Measurements from ENCODE around the gene DEFB132. TPM values are rescaled to one million over a fixed set of nuclear protein-coding genes. Genes with fewer than 3 reads are reported as not detected.

DEFB132 gene
- total and polyA plus RNA-seq, 2 of the 13 experiments (the other 11 are each of a cell fraction or from before 2014, with no cell fraction given): not detected

- TF ChIP-seq, protein P1, sequence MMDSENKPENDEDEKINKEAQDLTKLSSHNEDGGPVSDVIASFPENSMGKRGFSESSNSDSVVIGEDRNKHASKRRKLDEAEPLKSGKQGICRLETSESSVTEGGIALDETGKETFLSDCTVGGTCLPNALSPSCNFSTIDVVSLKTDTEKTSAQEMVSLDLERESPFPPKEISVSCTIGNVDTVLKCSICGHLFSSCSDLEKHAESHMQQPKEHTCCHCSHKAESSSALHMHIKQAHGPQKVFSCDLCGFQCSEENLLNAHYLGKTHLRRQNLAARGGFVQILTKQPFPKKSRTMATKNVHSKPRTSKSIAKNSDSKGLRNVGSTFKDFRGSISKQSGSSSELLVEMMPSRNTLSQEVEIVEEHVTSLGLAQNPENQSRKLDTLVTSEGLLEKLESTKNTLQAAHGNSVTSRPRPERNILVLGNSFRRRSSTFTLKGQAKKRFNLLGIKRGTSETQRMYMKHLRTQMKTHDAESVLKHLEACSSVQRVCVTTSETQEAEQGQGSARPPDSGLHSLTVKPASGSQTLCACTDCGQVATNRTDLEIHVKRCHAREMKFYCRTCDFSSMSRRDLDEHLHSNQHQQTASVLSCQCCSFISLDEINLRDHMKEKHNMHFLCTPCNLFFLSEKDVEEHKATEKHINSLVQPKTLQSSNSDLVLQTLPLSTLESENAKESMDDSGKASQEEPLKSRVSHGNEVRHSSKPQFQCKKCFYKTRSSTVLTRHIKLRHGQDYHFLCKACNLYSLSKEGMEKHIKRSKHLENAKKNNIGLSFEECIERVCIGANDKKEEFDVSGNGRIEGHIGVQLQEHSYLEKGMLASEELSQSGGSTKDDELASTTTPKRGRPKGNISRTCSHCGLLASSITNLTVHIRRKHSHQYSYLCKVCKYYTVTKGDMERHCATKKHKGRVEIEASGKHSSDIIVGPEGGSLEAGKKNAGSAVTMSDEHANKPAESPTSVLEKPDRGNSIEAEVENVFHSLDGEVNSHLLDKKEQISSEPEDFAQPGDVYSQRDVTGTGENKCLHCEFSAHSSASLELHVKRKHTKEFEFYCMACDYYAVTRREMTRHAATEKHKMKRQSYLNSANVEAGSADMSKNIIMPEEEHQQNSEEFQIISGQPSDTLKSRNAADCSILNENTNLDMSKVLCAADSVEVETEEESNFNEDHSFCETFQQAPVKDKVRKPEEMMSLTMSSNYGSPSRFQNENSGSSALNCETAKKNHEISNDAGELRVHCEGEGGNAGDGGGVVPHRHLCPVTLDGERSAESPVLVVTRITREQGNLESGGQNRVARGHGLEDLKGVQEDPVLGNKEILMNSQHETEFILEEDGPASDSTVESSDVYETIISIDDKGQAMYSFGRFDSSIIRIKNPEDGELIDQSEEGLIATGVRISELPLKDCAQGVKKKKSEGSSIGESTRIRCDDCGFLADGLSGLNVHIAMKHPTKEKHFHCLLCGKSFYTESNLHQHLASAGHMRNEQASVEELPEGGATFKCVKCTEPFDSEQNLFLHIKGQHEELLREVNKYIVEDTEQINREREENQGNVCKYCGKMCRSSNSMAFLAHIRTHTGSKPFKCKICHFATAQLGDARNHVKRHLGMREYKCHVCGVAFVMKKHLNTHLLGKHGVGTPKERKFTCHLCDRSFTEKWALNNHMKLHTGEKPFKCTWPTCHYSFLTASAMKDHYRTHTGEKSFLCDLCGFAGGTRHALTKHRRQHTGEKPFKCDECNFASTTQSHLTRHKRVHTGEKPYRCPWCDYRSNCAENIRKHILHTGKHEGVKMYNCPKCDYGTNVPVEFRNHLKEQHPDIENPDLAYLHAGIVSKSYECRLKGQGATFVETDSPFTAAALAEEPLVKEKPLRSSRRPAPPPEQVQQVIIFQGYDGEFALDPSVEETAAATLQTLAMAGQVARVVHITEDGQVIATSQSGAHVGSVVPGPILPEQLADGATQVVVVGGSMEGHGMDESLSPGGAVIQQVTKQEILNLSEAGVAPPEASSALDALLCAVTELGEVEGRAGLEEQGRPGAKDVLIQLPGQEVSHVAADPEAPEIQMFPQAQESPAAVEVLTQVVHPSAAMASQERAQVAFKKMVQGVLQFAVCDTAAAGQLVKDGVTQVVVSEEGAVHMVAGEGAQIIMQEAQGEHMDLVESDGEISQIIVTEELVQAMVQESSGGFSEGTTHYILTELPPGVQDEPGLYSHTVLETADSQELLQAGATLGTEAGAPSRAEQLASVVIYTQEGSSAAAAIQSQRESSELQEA (CRISPR knock-in tag; IDR thresholded peaks at IDR 0.05; ENCODE audit: not compliant biosample characterization): no peak
- TF ChIP-seq REL (CRISPR knock-in tag; conservative IDR thresholded peaks at IDR 0.05) (no peak), NPAS2 (CRISPR knock-in tag; IDR thresholded peaks at IDR 0.05; ENCODE audit: borderline replicate concordance) (no peak), CENPBD1 (CRISPR knock-in tag; IDR thresholded peaks at IDR 0.05; ENCODE audit: borderline replicate concordance, low read depth) (no peak), MTA1 (CRISPR knock-in tag; IDR thresholded peaks at IDR 0.05; ENCODE audit: borderline replicate concordance) (no peak), YEATS4 (CRISPR knock-in tag; IDR thresholded peaks at IDR 0.05; ENCODE audit: borderline replicate concordance) (no peak), ONECUT2 (CRISPR knock-in tag; IDR thresholded peaks at IDR 0.05) (no peak), HOXA5 (CRISPR knock-in tag; IDR thresholded peaks at IDR 0.05) (0 out of 2 replicates have a peak, but pooled peaks have one; percentile 18), NFKBIZ (CRISPR knock-in tag; IDR thresholded peaks at IDR 0.05) (no peak), GPN1 (CRISPR knock-in tag; IDR thresholded peaks at IDR 0.05; ENCODE audit: borderline replicate concordance) (no peak), THYN1 (CRISPR knock-in tag; IDR thresholded peaks at IDR 0.05; ENCODE audit: borderline replicate concordance, low read depth) (0 out of 2 replicates have a peak, but pooled peaks have one; percentile 16), GATAD2A (CRISPR knock-in tag; IDR thresholded peaks at IDR 0.05) (no peak), ZNF350 (CRISPR knock-in tag; IDR thresholded peaks at IDR 0.05; ENCODE audit: borderline replicate concordance, low read depth) (no peak), ISX (CRISPR knock-in tag; conservative IDR thresholded peaks at IDR 0.05) (no peak), ARNT2 (CRISPR knock-in tag; IDR thresholded peaks at IDR 0.05; ENCODE audit: low read depth) (no peak), ZNF747 (CRISPR knock-in tag; IDR thresholded peaks at IDR 0.05; ENCODE audit: borderline replicate concordance) (peak; percentile 2; the same call in 1 of the 2 replicates)
- TF ChIP-seq, protein P2, sequence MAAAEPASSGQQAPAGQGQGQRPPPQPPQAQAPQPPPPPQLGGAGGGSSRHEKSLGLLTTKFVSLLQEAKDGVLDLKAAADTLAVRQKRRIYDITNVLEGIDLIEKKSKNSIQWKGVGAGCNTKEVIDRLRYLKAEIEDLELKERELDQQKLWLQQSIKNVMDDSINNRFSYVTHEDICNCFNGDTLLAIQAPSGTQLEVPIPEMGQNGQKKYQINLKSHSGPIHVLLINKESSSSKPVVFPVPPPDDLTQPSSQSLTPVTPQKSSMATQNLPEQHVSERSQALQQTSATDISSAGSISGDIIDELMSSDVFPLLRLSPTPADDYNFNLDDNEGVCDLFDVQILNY (CRISPR knock-in tag; conservative IDR thresholded peaks at IDR 0.05): no peak
- TF ChIP-seq, protein P3, sequence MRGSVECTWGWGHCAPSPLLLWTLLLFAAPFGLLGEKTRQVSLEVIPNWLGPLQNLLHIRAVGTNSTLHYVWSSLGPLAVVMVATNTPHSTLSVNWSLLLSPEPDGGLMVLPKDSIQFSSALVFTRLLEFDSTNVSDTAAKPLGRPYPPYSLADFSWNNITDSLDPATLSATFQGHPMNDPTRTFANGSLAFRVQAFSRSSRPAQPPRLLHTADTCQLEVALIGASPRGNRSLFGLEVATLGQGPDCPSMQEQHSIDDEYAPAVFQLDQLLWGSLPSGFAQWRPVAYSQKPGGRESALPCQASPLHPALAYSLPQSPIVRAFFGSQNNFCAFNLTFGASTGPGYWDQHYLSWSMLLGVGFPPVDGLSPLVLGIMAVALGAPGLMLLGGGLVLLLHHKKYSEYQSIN (CRISPR knock-in tag; IDR thresholded peaks at IDR 0.05; ENCODE audit: borderline replicate concordance): no peak
Observed at GRCh38 chr20:298776-299391, 41.4 kb downstream of the DEFB132 start (continued).

All from HepG2 (cell line).